H1 (cell line): ENCODE measurements around the gene ANKFN1. TPM values are rescaled to one million over a fixed set of nuclear protein-coding genes. Genes with fewer than 3 reads are reported as not detected.

Source experiments
- CTCF ChIA-PET: fragments of 300-600 bp; sonication (Branson Sonifier 250); formaldehyde crosslinking; loops from one replicate; lab custom pipeline; 2021; ENCODE audit not compliant: partially characterized antibody; lab: Charles Lee
- POLR2A ChIA-PET: fragments of 300-600 bp; sonication (Branson Sonifier 250); formaldehyde crosslinking; loops from one replicate; lab custom pipeline; 2021; ENCODE audit warnings: inconsistent platforms; ENCODE audit not compliant: partially characterized antibody; lab: Charles Lee
- DNase-seq, 2 experiments: peaks; one replicate each; pipeline versions ENCODE4 v3.0.0 to v3.0.0-alpha.2; 2010 to 2022; ENCODE audit warnings: low spot score in 2 of 2, low read depth in 1 of 2, mixed read lengths in 1 of 2
- FAIRE-seq: peaks from 2 replicates; lab custom pipeline; 2011; peaks lifted over from hg19 to GRCh38; lab: Jason Lieb, UNC
- H2AFZ ChIP-seq: 2 replicates; pipeline ENCODE4 v1.8.1; 2012; ENCODE audit warnings: low read length, inconsistent platforms
- H2AK5ac ChIP-seq: 2 replicates; pipeline ENCODE4 v1.6.1; 2013; ENCODE audit warnings: low read depth, low read length
- H2BK120ac ChIP-seq: replicated peaks from 2 replicates; pipeline ENCODE3; 2013; ENCODE audit warnings: low read depth, low read length, inconsistent platforms
- H2BK12ac ChIP-seq: 2 replicates; pipeline ENCODE4 v1.6.1; 2013; ENCODE audit warnings: low read depth, low read length
- H2BK15ac ChIP-seq: 2 replicates; pipeline ENCODE4 v1.6.1; 2013; ENCODE audit warnings: low read length
- H2BK20ac ChIP-seq: 2 replicates; pipeline ENCODE4 v1.6.1; 2013; ENCODE audit warnings: low read length
- H2BK5ac ChIP-seq: 2 replicates; pipeline ENCODE4 v1.6.1; 2013; ENCODE audit warnings: low read depth, low read length
- H3K14ac ChIP-seq: 2 replicates; pipeline ENCODE4 v1.6.1; 2013; ENCODE audit warnings: inconsistent platforms; ENCODE audit not compliant: insufficient read length
- H3K18ac ChIP-seq: 2 replicates; pipeline ENCODE4 v1.6.1; 2013; ENCODE audit warnings: low read length; ENCODE audit errors: extremely low read depth
- H3K23ac ChIP-seq: 2 replicates; pipeline ENCODE4 v1.6.1; 2013; ENCODE audit warnings: inconsistent platforms; ENCODE audit not compliant: insufficient read length
- H3K23me2 ChIP-seq: 2 replicates; pipeline ENCODE4 v1.6.1; 2013; ENCODE audit warnings: low read depth, low read length
- H3K27ac ChIP-seq: 2 replicates; pipeline ENCODE4 v1.6.1; 2011; ENCODE audit warnings: low read depth, low read length, inconsistent platforms
- H3K27me3 ChIP-seq, 4 experiments: replicated peaks in 1 of 4; 1 replicate in 1 of 4; 2 replicates in 3 of 4; pipeline versions ENCODE4 v1.6.1 to v1.8.1; 2011 to 2013; ENCODE audit warnings: low read length in 3 of 4, mild to moderate bottlenecking in 3 of 4, inconsistent platforms in 2 of 4, mixed read lengths in 2 of 4, moderate library complexity in 1 of 4; ENCODE audit not compliant: control insufficient read depth in 3 of 4, insufficient read depth in 3 of 4; ENCODE audit errors: extremely low read depth in 1 of 4
- H3K36me3 ChIP-seq, 4 experiments: 2 replicates each; pipeline versions ENCODE4 v1.6.1 to v1.8.1; 2011 to 2013; ENCODE audit warnings: mild to moderate bottlenecking in 4 of 4, low read length in 3 of 4, moderate library complexity in 2 of 4, control low read depth in 1 of 4, inconsistent platforms in 1 of 4; ENCODE audit not compliant: insufficient read depth in 4 of 4, control insufficient read depth in 2 of 4
- H3K4ac ChIP-seq: replicated peaks from 2 replicates; pipeline ENCODE3; 2013; ENCODE audit warnings: low read length, low read depth, mixed read lengths, inconsistent platforms; ENCODE audit not compliant: insufficient read length
- H3K4me1 ChIP-seq, 4 experiments: replicated peaks in 1 of 4; 1 replicate in 1 of 4; 2 replicates in 3 of 4; pipeline versions ENCODE4 v1.6.1 to v1.8.1; 2011 to 2013; ENCODE audit warnings: low read length in 3 of 4, inconsistent platforms in 2 of 4, mixed read lengths in 1 of 4; ENCODE audit not compliant: insufficient read depth in 4 of 4, control insufficient read depth in 3 of 4
- H3K4me2 ChIP-seq, 2 experiments: 2 replicates each; pipeline versions ENCODE4 v1.6.1 to v1.8.1; 2011 to 2013; ENCODE audit warnings: low read depth in 2 of 2, low read length in 2 of 2, control low read depth in 1 of 2, inconsistent platforms in 1 of 2, mild to moderate bottlenecking in 1 of 2; ENCODE audit not compliant: insufficient read depth in 1 of 2
- H3K4me3 ChIP-seq, 4 experiments: fragments of 200-600, 300-600 bp in 1 of 4; sonication (generic), shearing (Covaris generic), sonication (Bioruptor Twin) in 1 of 4; 2 replicates each; pipeline versions ENCODE4 v1.5.1 to v1.8.1; 2011 to 2016; ENCODE audit warnings: low read length in 4 of 4, low read depth in 3 of 4, control low read depth in 2 of 4, inconsistent platforms in 2 of 4, mild to moderate bottlenecking in 2 of 4, mixed read lengths in 1 of 4, moderate library complexity in 1 of 4; ENCODE audit not compliant: insufficient read depth in 2 of 4; ENCODE audit errors: extremely low read depth in 1 of 4
- H3K56ac ChIP-seq: replicated peaks from 2 replicates; pipeline ENCODE3; 2013; ENCODE audit warnings: low read depth, mild to moderate bottlenecking, mixed read lengths, low read length, inconsistent platforms; ENCODE audit not compliant: insufficient read length
- H3K79me1 ChIP-seq: 2 replicates; pipeline ENCODE4 v1.6.1; 2013; ENCODE audit warnings: low read depth, low read length, control low read depth
- H3K79me2 ChIP-seq, 2 experiments: 2 replicates each; pipeline versions ENCODE4 v1.6.1 to v1.8.1; 2012 to 2013; ENCODE audit warnings: low read length in 2 of 2, mild to moderate bottlenecking in 2 of 2, inconsistent platforms in 1 of 2; ENCODE audit not compliant: insufficient read depth in 2 of 2, control insufficient read depth in 1 of 2
- H3K9ac ChIP-seq, 4 experiments: replicated peaks in 1 of 4; 1 replicate in 1 of 4; 2 replicates in 3 of 4; pipeline versions ENCODE4 v1.6.1 to v1.8.1; 2011 to 2013; ENCODE audit warnings: low read depth in 3 of 4, low read length in 3 of 4, control low read depth in 2 of 4, mild to moderate bottlenecking in 2 of 4, moderate library complexity in 2 of 4, inconsistent platforms in 1 of 4; ENCODE audit errors: extremely low read depth in 1 of 4
- H3K9me3 ChIP-seq, 2 experiments: 2 replicates each; pipeline versions ENCODE4 v1.6.1 to v1.8.1; 2012 to 2013; ENCODE audit warnings: mild to moderate bottlenecking in 2 of 2, moderate library complexity in 2 of 2, control low read depth in 1 of 2, inconsistent platforms in 1 of 2, low read depth in 1 of 2, low read length in 1 of 2, mixed read lengths in 1 of 2; ENCODE audit not compliant: insufficient read depth in 2 of 2
- H4K20me1 ChIP-seq, 2 experiments: replicated peaks in 1 of 2; 2 replicates each; pipeline versions ENCODE3 to v1.8.1; 2011 to 2013; ENCODE audit warnings: inconsistent platforms in 2 of 2, low read length in 2 of 2, mild to moderate bottlenecking in 1 of 2; ENCODE audit not compliant: insufficient read depth in 2 of 2, control insufficient read depth in 1 of 2
- H4K5ac ChIP-seq: 2 replicates; pipeline ENCODE4 v1.6.1; 2013; ENCODE audit warnings: low read length, low read depth, mixed read lengths, inconsistent platforms; ENCODE audit not compliant: insufficient read length
- H4K8ac ChIP-seq: 2 replicates; pipeline ENCODE4 v1.8.0; 2013; ENCODE audit warnings: mild to moderate bottlenecking, moderate library complexity, low read length, inconsistent platforms; ENCODE audit not compliant: insufficient read depth; ENCODE audit errors: extremely low read depth
- H4K91ac ChIP-seq: replicated peaks from 2 replicates; pipeline ENCODE3; 2013; ENCODE audit warnings: low read length, mixed read lengths, inconsistent platforms; ENCODE audit not compliant: insufficient read length
- GABPA ChIP-seq: IDR thresholded peaks from 2 replicates; pipeline ENCODE4 v1.6.1; 2011; ENCODE audit warnings: mild to moderate bottlenecking, low read length, moderate library complexity, borderline replicate concordance; ENCODE audit not compliant: insufficient read depth
- POLR2AphosphoS5 ChIP-seq: IDR thresholded peaks from 2 replicates; pipeline ENCODE4 v1.6.1; 2011; ENCODE audit warnings: low read depth, low read length
- POU5F1 ChIP-seq: IDR thresholded peaks from 2 replicates; pipeline ENCODE4 v1.6.1; 2011; ENCODE audit warnings: low read depth, mild to moderate bottlenecking, low read length, moderate library complexity
- SAP30 ChIP-seq: fragments of 300-600 bp; sonication (generic); IDR thresholded peaks from 2 replicates; pipeline ENCODE4 v1.7.1; 2012; ENCODE audit warnings: low read length, moderate library complexity, mild to moderate bottlenecking, inconsistent platforms; ENCODE audit not compliant: insufficient read depth, insufficient replicate concordance
- SP2 ChIP-seq: IDR thresholded peaks from 2 replicates; pipeline ENCODE4 v1.6.1; 2012; ENCODE audit warnings: mild to moderate bottlenecking, low read length, inconsistent platforms
- WGBS, 2 experiments: shearing (Covaris generic) in 1 of 2; methylation state at CpG; one replicate each; pipeline versions ENCODE4 v1.1.6 to v1.1.7; 2013 to 2015; ENCODE audit warnings: low lambda C conversion rate in 2 of 2, mixed read lengths in 2 of 2, inconsistent platforms in 1 of 2, low coverage in 1 of 2, missing lambda C conversion rate in 1 of 2; ENCODE audit not compliant: insufficient replicate concordance in 2 of 2, insufficient coverage in 1 of 2, insufficient read length in 1 of 2; ENCODE audit errors: extremely low coverage in 1 of 2, missing lambda C conversion rate in 1 of 2; 5-methylcytosine and 5-hydroxymethylcytosine counted together
- polyA plus RNA-seq, 7 experiments: library from polyadenylated mRNA; depleted of rRNA in 3 of 7; stranded (reverse) in 5 of 7; unstranded in 2 of 7; fragments of >200 nt in 5 of 7; fragments of 200-250 nt in 2 of 7; gene quantifications; 1 replicate in 5 of 7; 2 replicates in 1 of 7; 4 replicates in 1 of 7; pipeline versions ENCODE4 v1.2.1 to v1.2.3, GENCODE V29; 2011 to 2013; ENCODE audit warnings: missing spikeins in 2 of 7, mixed read lengths in 2 of 7
- total RNA-seq: library from RNA; stranded (reverse); fragmentation: NEBNext Ultra II Directional; extraction: Animal tissue kit (Norgen Biotek cat#: 25700); gene quantifications from 2 replicates; pipeline ENCODE4 v1.2.1, GENCODE V29; 2021

ANKFN1 gene
- total and polyA plus RNA-seq, 2 of the 8 experiments (the other 6 are each of a cell fraction or from before 2014, with no cell fraction given) = not detected

GRCh38 chr17:56432443-56432842, 279.2 kb downstream of the ANKFN1 start:
- H3K23me2 ChIP-seq = no peaks in the 10 kb centered on the region
- WGBS, 2 experiments = 92% methylated on average over 4 of the region's 4 CpGs; no CpG with 5 or more reads in 1 of the 2 experiments
- FAIRE-seq (no peak), DNase-seq (no peak)
- H4K8ac ChIP-seq = no peak overlapping the region
- H3K23ac ChIP-seq = no peak overlapping the region
- H3K36me3 ChIP-seq = no peaks in the 10 kb centered on the region
- peaks cover 0 to 7% (median 4%) of the 10 kb centered on the region in 4 experiments; a peak in 5 of 7 replicates for H3K4me1 ChIP-seq
- H2BK20ac ChIP-seq = no peak overlapping the region
- H3K9me3 ChIP-seq = no peaks in the 10 kb centered on the region
- no peak overlapping the region for H4K5ac ChIP-seq
- H3K27ac ChIP-seq = no peak overlapping the region
- H3K9ac ChIP-seq = no peak overlapping the region
- no peak overlapping the region for H3K4ac ChIP-seq
- H2BK15ac ChIP-seq = 0 out of 2 replicates have a peak overlapping the region, but pooled peaks have one; percentile 46
- no peak overlapping the region for H3K14ac ChIP-seq
- no peak overlapping the region for H2BK12ac ChIP-seq
- H3K56ac ChIP-seq = no peak overlapping the region
- no peak overlapping the region for H2AK5ac ChIP-seq
- CTCF ChIA-PET = no interaction called here
- H3K4me3 ChIP-seq = no peak overlapping the region
- H4K20me1 ChIP-seq = no peaks in the 10 kb centered on the region
- H3K27me3 ChIP-seq = no peaks in the 10 kb centered on the region
- no peak overlapping the region for H2BK5ac ChIP-seq
- H2BK120ac ChIP-seq = no peak overlapping the region
- TF ChIP-seq POLR2AphosphoS5 = no peak
- TF ChIP-seq POU5F1 = no peak
- no peak for TF ChIP-seq GABPA
- TF ChIP-seq SP2 = no peak
- no peak for TF ChIP-seq SAP30
- H3K4me2 ChIP-seq = no peak overlapping the region; a peak in 1 of 4 replicates
- no peak overlapping the region for H4K91ac ChIP-seq
- H3K79me1 ChIP-seq = no peaks in the 10 kb centered on the region
- POLR2A ChIA-PET = no interaction called here
- no peaks in the 10 kb centered on the region for H3K79me2 ChIP-seq
- H3K18ac ChIP-seq = no peak overlapping the region; the same call in 1 of the 2 replicates
- H2AFZ ChIP-seq = 0 out of 2 replicates have a peak overlapping the region, but pooled peaks have one; percentile 16
